GM19438 (cell line): Measurements from ENCODE around the gene RAI1.
"Not testable (repeated sequence)": the region's sequence is repeated elsewhere in the genome, so short reads cannot be mapped to it uniquely, and the experiment has no call there.

Experiments used
- ATAC-seq: cut with Tn5 transposase; IDR thresholded peaks from one replicate; pipeline ENCODE4 v1.9.1; 2021; ENCODE audit warnings: low read depth; ENCODE audit not compliant: unreplicated experiment

RAI1 gene

DNA sequence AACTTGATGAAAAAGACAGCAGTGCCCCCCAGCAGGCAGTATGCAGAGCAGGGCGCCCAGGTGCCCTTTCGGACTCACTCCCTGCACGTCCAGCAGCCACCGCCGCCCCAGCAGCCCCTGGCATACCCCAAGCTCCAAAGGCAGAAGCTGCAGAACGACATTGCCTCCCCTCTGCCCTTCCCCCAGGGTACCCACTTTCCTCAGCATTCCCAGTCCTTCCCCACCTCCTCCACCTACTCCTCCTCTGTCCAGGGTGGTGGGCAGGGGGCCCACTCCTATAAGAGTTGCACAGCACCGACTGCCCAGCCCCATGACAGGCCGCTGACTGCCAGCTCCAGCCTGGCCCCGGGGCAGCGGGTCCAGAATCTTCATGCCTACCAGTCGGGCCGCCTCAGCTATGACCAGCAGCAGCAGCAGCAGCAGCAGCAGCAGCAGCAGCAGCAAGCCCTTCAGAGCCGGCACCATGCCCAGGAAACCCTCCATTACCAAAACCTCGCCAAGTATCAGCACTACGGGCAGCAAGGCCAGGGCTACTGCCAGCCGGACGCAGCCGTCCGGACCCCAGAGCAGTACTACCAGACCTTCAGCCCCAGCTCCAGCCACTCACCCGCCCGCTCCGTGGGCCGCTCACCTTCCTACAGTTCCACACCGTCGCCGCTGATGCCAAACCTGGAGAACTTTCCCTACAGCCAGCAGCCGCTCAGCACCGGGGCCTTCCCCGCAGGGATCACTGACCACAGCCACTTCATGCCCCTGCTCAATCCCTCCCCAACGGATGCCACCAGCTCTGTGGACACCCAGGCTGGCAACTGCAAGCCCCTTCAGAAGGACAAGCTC is 112.3 kb downstream of the RAI1 start:
- ATAC-seq: no peak

GRCh38 chr17:17794382-17794781 is 113.1 kb downstream of the RAI1 start:
- no peak for ATAC-seq

DNA sequence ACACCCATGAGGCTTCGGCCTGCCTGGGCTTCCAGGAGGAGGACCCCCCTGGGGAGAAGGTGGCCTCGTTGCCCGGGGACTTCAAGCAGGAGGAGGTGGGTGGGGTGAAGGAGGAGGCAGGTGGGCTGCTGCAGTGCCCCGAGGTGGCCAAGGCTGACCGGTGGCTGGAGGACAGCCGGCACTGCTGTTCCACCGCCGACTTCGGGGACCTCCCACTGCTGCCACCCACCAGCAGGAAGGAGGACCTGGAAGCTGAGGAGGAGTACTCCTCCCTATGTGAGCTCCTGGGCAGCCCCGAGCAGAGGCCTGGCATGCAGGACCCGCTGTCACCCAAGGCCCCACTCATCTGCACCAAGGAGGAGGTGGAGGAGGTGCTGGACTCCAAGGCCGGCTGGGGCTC is 114.0 kb downstream of the RAI1 start:
- no peak for ATAC-seq

- ATAC-seq: no peak
Measured at GRCh38 chr17:17795946-17796786, 114.9 kb downstream of the RAI1 start.

- no peak for ATAC-seq
Measured at GRCh38 chr17:17796787-17797061, 115.5 kb downstream of the RAI1 start.

DNA sequence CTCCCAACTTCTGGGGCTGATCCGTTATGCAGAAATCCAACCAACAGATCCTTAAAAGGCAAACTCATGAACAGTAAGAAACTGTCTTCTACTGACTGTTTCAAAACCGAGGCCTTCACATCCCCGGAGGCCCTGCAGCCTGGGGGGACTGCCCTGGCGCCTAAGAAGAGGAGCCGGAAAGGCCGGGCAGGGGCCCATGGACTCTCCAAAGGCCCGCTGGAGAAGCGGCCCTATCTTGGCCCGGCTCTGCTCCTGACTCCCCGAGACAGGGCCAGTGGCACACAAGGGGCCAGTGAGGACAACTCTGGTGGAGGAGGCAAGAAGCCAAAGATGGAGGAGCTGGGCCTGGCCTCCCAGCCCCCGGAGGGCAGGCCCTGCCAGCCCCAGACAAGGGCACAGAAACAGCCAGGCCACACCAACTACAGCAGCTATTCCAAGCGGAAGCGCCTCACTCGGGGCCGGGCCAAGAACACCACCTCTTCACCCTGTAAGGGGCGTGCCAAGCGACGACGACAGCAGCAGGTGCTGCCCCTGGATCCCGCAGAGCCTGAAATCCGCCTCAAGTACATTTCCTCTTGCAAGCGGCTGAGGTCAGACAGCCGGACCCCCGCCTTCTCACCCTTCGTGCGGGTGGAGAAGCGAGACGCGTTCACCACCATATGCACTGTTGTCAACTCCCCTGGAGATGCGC is 116.0 kb downstream of the RAI1 start:
- ATAC-seq: no peak

- ATAC-seq: no peak
Measured at GRCh38 chr17:17798010-17798556, 116.8 kb downstream of the RAI1 start.

GRCh38 chr17:17798573-17799255 is 117.5 kb downstream of the RAI1 start:
- no peak for ATAC-seq

DNA sequence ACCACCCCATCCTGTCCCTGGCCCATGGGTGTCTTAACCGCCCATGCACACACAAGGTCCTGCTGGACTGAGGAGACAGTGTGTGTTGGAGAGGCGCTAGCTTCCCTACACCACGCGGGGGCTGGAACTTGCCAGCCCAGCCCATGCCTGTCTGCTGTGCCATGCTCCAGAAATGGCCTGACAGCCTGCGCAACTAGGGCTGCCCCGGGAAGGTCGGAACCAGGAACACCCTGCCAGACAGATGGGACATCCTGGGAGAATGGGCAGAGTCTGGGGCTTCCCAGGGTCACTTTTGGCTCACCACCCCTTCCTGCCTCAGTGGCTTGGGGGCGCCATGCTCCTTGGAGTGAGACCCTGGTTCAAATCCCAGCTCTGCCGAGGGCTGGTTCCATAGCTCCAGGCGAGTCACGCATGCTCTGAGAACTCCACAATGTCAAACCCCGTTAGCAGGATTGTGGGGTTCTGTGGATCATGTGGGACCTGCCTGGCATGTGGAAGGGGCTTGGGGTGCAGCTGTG is 119.3 kb downstream of the RAI1 start:
- ATAC-seq: no peak

GRCh38 chr17:17801800-17802481 is 120.7 kb downstream of the RAI1 start:
- no peak for ATAC-seq

- no peak for ATAC-seq
Measured at GRCh38 chr17:17804007-17804406, 122.7 kb downstream of the RAI1 start.

GRCh38 chr17:17805575-17805974 is 124.3 kb downstream of the RAI1 start:
- ATAC-seq: no peak

DNA sequence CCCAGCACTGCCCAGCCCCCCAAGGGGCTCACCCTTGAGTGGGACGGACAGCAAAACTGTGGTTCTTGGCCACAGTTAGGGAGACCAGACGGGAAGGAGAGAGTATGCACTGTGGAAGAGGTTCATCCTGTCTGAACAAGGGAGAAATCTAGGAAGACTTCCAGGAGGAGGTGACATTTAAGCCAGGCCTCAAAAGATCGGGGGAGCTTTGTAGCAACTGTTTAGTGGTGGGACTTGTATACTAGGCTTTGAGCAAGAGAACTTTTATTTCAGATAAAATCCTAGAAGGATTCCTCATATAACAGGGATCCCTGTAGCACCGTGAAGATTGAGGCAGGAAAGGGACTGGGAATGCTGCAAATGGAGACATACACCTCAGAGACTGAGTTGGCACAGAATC is 124.8 kb downstream of the RAI1 start:
- no peak for ATAC-seq

GRCh38 chr17:17806611-17807274 is 125.5 kb downstream of the RAI1 start:
- no peak for ATAC-seq

GRCh38 chr17:17807440-17807839 is 126.2 kb downstream of the RAI1 start:
- ATAC-seq: no peak

DNA sequence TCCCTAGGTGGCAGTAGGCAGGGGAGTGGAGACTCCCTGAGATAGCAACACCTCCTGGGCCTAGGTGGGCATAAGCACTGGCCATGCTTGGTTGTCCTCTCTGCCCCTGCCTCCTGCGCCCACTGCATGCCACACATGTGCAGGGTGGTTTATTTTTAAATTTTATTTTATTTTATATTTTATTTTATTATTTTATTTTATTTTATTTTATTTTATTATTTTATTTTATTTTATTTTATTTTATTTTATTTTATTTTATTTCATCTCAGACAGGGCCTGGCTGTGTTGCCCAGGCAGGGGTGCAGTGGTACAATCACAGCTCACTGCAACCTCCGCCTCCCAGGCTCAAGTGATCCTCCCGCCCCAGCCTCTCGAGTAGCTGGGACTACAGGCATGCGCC is 126.9 kb downstream of the RAI1 start:
- ATAC-seq: not testable (repeated sequence)

- peak; percentile 63 for ATAC-seq
Measured at GRCh38 chr17:17808706-17809432, 127.6 kb downstream of the RAI1 start.

GRCh38 chr17:17809531-17810083 is 128.3 kb downstream of the RAI1 start:
- ATAC-seq: no peak
